NCI-H748 treated with DMSO at 0.1 percent for 48 hours (cell line): ENCODE measurements around the gene GNB1L.

Source experiments
- DNase-seq: peaks from one replicate; lab custom pipeline; 2025; lab: John Stamatoyannopoulos, UW

GNB1L gene

GRCh38 chr22:19808873-19809478 lies 45.7 kb downstream of the GNB1L start:
- DNase-seq: no peak

- DNase-seq: no peak
These were observed 46.5 kb downstream of the GNB1L start for GRCh38 chr22:19807914-19808872.

DNA sequence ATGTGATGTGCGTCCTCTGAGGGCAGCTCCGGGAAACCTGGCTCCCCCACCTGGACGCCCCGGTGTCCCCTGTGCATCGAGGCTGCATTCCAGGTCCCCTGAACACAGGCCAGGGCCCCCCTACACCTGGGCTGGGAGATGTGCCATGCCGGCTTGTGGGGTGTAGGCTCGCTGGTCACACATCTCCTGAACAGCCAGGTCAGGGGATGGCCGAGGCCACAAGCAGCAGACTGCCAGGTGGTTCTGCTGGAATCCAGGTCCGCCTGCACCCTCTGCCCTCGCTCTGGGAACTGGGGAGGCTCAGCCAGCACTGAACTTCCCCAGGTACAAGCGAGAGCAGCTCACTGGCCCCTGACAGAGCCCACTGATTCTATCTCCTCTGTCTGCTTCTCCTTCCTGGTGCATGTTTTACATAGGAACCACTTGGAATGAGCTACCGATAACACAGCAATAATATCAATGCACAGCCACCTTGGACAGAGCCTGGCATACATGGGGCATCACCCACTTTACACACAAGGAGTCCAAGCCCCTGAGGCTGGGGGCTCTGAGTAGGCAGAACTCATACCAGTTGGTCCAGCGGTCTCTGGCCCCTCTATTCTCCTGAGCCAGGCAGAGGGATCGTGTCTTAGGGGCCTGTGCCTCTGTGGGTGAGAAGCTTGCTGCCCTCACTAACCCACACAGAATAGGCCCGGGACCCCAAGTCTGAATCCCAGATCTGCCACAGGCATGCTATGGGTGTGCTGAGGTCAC lies 47.3 kb downstream of the GNB1L start:
- no peak for DNase-seq

- no peak for DNase-seq
These were observed 48.2 kb downstream of the GNB1L start for GRCh38 chr22:19806213-19807160.

DNA sequence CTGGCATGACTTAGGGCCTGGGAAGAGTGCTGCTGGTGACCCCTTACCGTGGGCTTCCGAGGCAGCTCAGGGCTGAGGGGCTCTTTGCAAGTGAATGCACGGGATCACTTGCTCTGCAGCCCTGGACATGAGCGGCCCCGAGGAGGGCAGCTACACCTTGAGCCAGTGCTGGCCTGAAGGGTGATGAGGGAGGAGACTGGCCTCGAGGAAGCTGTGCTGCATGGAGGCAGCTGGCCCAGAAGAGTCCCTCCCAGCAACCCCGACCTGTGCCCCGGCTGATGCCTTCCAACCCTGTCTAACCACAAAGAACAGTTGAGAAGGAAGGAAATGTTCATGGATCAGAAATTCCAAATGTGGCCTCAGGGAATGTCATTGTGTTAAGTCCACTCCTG lies 48.9 kb downstream of the GNB1L start:
- DNase-seq: no peak

DNA sequence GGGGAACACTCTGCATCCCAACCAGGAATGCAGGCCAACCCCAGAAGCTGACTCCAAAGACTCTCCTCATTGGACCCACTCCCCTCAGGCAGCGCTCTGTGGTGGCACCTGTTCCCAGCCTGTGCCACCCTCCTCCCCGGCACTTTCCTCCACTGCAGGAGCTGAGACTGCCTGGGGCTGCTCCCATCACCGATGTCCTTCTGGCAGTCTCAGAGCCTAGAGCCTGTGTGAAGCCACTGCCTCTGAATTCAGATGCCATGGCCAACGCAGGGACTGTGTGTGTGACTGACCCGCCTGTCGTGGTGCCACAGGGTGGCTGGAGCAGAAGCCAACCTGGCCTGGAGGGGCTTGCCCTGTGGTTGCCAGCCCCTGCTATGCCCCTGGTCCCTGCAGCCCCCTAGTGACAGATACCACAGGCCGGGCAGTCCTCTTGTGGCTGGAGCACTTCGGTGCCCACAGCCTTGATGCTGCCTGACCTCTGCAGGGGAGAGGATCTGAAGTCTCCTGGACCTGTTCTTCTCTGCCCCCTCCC lies 50.9 kb downstream of the GNB1L start:
- no peak for DNase-seq

DNA sequence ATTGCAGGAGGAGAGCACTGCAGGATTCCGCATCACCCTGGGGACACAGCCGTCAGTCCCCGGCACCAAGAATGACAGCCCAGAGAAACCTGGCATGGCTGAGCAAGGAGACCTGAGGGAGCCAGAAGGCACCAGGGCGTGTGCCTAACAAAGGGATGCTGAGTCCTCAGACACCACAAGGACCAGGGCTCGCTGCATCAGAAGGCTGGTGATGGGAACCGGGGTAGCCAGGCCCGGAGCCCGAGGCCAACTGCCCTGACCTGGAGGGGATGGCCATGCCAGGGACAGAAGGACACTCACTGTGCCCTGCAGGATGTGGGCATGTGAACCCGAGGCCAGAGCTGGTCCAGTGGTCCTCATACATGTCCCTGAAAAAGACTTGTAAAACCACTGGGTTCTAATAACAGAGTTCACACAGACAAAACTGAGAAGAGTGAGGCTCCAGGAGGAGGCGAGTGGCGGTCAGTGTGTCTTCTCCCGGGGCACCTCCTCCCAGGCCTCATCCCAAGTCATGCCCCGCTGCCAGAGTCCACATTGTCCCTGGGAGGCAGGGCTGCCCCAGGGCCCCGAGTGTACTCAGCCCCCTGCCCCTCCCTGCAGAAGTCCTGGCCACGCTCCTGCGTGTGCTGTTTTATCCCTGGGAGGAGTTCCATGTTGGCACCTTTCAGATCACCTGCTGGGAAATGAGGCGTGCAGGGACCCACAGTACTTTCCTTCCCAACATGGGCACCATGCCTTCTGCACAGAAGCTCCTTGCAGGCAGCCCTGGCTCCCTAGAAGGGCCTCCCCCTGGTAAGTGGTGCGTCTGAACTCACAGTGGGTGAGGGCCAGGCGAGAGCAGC lies 51.6 kb downstream of the GNB1L start:
- DNase-seq: no peak

DNA sequence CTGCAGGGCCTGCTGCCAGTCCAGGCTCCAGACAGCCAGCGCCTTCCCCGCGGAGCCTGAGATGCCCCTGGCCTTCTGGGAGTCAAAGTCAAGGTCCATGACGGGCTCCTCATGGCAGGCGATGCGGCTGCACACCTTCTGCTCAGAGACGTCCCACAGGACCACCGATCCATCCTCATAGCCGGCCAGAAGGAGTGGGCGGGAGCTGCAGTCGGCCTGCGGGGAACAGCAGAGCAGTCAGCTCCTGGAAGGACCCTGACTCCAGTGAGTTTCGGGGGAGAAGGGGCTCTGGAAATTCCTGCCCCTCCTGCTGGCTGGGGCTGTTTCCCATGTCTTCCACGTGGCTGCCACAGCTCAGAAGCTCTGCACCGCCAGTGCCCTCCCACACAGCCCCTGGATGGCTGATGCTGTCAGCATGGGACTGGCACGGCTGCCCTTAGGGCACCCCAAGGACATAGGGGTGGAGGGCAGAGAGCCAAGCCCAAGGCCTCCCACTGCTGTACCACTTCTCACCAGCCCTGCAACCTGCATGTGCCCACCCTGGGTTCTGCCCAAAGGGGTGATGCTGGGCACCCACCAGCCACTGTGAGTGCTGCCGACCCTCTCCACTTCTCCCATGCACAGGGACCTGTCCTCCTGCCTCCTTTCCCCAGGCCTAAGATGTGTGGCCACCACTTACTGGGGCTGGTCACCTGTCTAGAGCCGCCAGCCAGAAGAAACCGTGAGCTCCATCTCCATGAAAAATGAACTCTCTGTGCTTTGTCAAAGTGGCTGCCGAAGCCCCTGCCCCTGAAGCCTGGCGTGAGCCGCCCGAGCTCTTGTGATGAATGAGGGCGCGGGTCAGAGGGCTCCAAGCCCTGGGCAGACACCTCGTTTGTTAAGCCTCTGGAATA lies 52.4 kb downstream of the GNB1L start:
- DNase-seq: no peak

DNA sequence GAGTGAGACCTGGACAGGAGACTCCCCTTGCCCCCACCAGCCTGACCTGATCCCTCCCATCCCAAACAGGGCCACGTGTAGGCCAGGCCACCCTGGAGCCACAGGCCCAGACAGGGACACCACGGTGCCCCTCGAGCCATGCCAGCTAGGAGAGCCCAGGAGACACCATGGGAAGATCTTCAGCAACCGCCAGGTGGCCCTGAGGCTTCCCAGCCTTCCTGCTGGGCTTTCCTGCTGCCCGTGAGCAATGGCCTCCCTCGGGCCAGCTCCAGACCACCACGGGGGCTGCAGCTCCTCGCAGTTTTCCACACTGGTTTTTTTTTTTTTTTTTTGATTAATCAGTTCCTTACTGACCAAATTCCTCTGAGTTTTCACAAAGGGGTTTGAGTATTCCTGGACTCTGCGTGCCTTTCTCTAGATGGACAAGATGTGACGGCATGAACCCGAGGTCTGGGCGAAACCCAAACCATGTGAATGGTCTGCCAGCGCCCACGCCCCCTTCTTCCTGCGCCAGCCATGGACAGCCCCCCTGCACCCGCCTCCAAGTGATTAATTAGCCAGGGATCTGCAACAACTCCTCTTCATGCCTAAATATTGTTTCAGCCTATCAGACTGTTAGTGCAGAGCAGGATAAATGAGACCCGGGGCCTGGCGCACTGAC lies 53.2 kb downstream of the GNB1L start:
- no peak for DNase-seq

- DNase-seq: no peak
These were observed 53.9 kb downstream of the GNB1L start for GRCh38 chr22:19800761-19801244.

DNA sequence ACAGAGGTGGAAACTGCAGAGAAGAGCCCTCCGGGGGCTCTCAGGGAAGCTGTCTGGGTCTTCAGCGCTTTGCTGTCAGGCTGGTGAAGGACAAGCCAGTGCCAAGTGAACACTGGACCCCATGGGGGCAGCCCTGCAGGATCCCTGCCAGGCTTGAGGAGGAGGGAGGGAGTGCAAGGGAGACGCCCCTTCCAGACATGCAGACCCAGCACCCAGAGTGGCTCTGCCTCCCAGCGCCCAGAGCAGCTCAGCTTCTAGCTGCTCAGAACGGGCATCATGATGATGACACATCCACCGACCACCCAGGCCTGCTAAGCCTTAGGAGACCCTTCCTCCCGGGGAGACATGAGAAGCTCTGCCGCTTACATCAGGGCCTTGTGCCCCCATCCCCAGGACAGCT lies 54.4 kb downstream of the GNB1L start:
- no peak for DNase-seq

DNA sequence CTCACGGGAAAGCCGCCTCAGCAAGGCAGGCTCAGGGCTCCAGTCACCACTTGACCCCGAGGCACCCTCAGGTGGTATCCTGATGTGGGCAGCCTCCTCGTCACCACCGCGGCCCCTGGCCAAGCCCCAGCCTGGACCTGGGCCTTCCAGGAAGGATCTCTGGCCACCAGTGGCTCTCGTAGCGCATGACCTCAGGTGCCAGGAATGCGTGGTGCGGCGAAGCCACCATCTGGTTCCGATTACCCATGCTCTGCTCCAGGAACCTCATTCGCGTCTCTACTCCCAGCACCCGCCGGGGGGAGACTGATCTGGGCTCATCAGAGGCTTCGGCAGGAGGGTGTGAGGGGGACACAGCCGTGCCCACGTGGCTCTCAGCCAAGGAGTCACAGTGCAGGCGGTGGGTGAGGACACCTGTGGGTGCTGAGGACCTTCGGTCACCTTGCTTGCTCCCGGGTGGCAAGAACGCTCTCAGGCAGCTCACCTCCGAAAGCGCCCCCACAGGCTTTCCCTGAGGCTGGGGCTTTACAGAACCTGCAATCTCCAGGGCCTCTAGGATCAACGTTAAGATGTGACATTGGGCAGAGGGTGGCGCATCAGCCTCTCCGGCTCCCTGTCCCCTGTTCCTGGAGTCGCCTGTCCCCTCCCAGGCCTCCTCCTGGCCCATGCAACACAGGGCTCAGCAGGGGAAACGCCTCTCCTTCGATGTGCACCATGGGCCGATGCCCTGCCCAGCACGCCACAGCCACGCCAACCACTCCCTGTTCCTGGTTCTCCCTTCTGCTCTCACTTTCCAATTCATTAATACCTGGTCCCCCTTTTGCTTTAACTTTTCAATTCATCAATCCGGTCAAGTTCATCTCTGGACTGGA lies 55.1 kb downstream of the GNB1L start:
- DNase-seq: no peak

DNA sequence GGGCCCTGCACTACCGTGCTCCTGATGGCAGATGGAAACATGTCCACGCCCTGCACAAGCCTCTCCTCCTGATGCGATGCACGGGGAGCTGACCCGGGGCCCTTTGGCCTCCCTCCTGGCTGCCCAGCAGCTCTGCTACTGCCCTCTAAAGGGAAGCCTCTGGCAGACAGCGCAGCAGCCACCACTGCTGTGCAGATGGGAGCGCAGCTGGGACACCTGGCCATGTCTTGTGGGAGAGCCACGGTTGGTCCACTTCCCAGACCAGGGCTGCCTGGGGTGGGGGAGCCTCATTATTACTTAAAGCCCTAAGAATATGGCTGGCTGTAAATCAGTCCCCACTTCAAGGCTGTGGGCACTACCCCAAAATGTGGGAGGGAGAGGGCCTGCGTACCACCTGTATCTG lies 55.8 kb downstream of the GNB1L start:
- no peak for DNase-seq

- no peak for DNase-seq
These were observed 56.5 kb downstream of the GNB1L start for GRCh38 chr22:19798003-19798665.

GRCh38 chr22:19797086-19798002 lies 57.3 kb downstream of the GNB1L start:
- DNase-seq: no peak

DNA sequence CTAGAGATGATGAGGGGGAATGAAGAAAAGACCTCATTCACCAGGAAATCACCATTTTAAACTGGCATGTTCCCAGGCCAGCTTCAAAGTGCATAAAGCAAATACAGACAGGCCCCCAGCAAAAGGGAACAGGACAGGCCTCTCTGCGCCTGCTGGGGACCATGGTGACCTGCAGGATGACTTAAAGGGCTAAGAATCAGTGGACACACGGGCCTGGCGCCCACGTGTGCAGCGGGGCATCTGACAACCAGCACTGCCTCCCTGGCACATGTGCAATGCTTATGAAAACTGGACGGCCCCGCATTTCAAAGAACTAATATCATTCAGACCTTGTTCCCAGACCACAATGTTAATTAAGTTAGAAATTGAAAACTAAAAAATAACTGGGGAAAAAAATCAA lies 58.5 kb downstream of the GNB1L start:
- no peak for DNase-seq
